ENCODE measurements around the gene PCSK4.
A peak's percentile ranks its signal among the peaks of the same experiment; 100 is the strongest.

Gene PCSK4

DNA sequence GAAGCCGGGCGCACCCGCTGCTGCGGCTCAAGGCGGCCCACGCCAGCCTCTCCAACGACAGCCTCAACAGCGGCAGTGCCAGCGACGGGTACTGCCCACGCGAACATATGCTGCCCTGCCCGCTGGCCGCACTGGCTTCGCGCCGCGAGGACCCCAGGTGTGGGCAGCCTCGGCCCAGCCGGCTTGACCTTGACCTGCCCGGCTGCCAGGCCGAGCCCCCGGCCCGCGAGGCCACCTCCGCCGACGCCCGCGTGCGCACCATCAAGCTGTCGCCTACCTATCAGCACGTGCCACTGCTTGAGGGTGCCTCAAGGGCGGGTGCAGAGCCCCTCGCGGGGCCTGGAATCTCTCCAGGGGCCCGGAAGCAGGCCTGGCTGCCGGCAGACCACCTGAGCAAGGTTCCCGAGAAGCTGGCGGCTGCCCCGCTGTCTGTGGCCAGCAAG is 24.1 kb downstream of the PCSK4 start:
- Histone ChIP-seq H3K4me3 (replicated peaks; ENCODE audit: low read depth, low read length) (no peak overlapping the region), H3K27me3 (replicated peaks; ENCODE audit: control insufficient read depth, insufficient read depth, low read length) (no peaks in the 10 kb centered on the region; the same call in 1 of the 2 replicates), H3K36me3 (ENCODE audit: control insufficient read depth, insufficient read depth, low read length) (no peaks in the 10 kb centered on the region)
- TF ChIP-seq, protein P1, sequence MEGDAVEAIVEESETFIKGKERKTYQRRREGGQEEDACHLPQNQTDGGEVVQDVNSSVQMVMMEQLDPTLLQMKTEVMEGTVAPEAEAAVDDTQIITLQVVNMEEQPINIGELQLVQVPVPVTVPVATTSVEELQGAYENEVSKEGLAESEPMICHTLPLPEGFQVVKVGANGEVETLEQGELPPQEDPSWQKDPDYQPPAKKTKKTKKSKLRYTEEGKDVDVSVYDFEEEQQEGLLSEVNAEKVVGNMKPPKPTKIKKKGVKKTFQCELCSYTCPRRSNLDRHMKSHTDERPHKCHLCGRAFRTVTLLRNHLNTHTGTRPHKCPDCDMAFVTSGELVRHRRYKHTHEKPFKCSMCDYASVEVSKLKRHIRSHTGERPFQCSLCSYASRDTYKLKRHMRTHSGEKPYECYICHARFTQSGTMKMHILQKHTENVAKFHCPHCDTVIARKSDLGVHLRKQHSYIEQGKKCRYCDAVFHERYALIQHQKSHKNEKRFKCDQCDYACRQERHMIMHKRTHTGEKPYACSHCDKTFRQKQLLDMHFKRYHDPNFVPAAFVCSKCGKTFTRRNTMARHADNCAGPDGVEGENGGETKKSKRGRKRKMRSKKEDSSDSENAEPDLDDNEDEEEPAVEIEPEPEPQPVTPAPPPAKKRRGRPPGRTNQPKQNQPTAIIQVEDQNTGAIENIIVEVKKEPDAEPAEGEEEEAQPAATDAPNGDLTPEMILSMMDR (IDR thresholded peaks at IDR 0.05; ENCODE audit: insufficient read depth, low read length, poor library complexity, severe bottlenecking), result no peak
- DNase-seq (ENCODE audit: extremely low read depth, insufficient read length), result peak; percentile 15

DNA sequence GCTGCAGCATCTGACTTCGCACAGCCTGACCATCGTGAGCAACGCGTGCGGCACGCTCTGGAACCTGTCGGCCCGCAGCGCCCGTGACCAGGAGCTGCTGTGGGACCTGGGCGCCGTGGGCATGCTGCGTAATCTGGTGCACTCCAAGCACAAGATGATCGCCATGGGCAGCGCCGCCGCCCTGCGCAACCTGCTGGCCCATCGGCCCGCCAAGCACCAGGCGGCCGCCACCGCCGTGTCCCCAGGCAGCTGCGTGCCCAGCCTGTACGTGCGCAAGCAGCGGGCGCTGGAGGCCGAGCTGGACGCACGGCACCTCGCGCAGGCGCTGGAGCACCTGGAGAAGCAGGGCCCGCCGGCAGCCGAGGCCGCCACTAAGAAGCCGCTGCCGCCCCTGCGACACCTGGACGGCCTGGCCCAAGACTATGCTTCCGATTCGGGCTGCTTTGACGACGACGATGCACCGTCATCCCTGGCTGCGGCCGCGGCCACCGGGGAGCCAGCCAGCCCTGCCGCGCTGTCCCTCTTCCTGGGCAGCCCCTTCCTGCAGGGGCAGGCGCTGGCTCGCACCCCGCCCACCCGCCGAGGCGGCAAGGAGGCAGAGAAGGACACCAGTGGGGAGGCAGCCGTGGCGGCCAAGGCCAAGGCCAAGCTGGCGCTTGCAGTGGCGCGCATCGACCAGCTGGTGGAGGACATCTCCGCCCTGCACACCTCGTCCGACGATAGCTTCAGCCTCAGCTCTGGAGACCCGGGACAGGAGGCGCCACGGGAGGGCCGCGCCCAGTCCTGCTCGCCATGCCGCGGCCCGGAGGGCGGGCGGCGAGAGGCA is 24.7 kb downstream of the PCSK4 start:
- no peak overlapping the region for H3K4me3 ChIP-seq (replicated peaks; ENCODE audit: low read depth, low read length)
- TF ChIP-seq, protein P1 (IDR thresholded peaks at IDR 0.05; ENCODE audit: insufficient read depth, low read length, poor library complexity, severe bottlenecking), result peak; percentile 38
- no peak for DNase-seq (ENCODE audit: extremely low read depth, insufficient read length)
- H3K27me3 ChIP-seq (replicated peaks; ENCODE audit: control insufficient read depth, insufficient read depth, low read length), result no peaks in the 10 kb centered on the region; the same call in 1 of the 2 replicates
- H3K36me3 ChIP-seq (ENCODE audit: control insufficient read depth, insufficient read depth, low read length), result no peaks in the 10 kb centered on the region

DNA sequence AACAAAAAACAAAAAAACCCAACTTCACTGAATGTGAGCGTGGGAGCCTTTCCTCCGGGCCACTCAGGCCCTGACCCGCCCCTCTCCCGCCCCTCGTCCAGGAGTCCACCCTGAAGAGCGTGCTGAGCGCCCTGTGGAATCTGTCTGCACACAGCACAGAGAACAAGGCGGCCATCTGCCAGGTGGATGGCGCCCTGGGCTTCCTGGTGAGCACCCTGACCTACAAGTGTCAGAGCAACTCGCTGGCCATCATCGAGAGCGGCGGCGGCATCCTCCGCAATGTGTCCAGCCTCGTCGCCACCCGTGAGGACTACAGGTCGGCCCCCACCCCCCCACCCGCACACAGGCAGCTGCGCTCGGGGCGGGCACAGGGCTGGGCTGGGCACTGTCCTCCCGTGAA is 28.3 kb downstream of the PCSK4 start:
- no peak for DNase-seq (ENCODE audit: extremely low read depth, insufficient read length)

GRCh38 chr19:1460033-1460995 is 29.8 kb downstream of the PCSK4 start:
- Histone ChIP-seq H3K4me3 (replicated peaks; ENCODE audit: low read depth, low read length) (no peak overlapping the region), H3K36me3 (ENCODE audit: control insufficient read depth, insufficient read depth, low read length) (no peaks in the 10 kb centered on the region), H3K27me3 (replicated peaks; ENCODE audit: control insufficient read depth, insufficient read depth, low read length) (no peaks in the 10 kb centered on the region)
- TF ChIP-seq, protein P1 (IDR thresholded peaks at IDR 0.05; ENCODE audit: insufficient read depth, low read length, poor library complexity, severe bottlenecking), result no peak
- DNase-seq (ENCODE audit: extremely low read depth, insufficient read length), result no peak

More for the DNA sequence above, 28.3 kb downstream of the PCSK4 start:
- Histone ChIP-seq H3K4me3 (replicated peaks; ENCODE audit: low read depth, low read length) (no peak overlapping the region), H3K27me3 (replicated peaks; ENCODE audit: control insufficient read depth, insufficient read depth, low read length) (no peaks in the 10 kb centered on the region), H3K36me3 (ENCODE audit: control insufficient read depth, insufficient read depth, low read length) (no peaks in the 10 kb centered on the region)
- TF ChIP-seq, protein P1 (IDR thresholded peaks at IDR 0.05; ENCODE audit: insufficient read depth, low read length, poor library complexity, severe bottlenecking), result no peak

DNA sequence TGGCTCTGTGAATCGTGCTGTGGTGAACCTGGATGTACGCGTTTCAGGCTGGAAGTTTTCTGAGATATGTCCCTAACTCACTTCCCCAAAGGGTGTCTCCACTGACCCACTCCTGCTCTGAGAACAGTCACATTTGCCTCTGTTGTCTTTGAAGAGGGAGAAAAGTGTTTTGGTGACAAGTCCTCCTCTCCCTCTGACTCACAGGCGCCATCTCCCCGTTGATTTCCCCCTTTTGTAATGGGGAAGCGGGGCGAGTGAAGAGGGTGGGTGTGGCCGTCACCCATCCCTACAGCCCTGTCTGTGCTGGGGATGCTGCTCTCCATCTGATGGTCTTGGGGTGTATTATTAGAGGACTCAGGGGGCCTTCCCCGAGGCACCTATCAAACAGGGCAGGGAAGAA is 30.7 kb downstream of the PCSK4 start:
- TF ChIP-seq, protein P1 (IDR thresholded peaks at IDR 0.05; ENCODE audit: insufficient read depth, low read length, poor library complexity, severe bottlenecking), result no peak
- no peaks in the 10 kb centered on the region for H3K36me3 ChIP-seq (ENCODE audit: control insufficient read depth, insufficient read depth, low read length)

More for the DNA sequence above, 30.7 kb downstream of the PCSK4 start:
- Histone ChIP-seq H3K4me3 (replicated peaks; ENCODE audit: low read depth, low read length) (no peak overlapping the region), H3K27me3 (replicated peaks; ENCODE audit: control insufficient read depth, insufficient read depth, low read length) (no peaks in the 10 kb centered on the region)
- DNase-seq (ENCODE audit: extremely low read depth, insufficient read length), result no peak

Measured in GM06990 (cell line).